Sigmoid colon (tissue), 7 donors: Measurements from ENCODE around the gene TXNDC15. TPM values are rescaled to one million over a fixed set of nuclear protein-coding genes. Genes with fewer than 3 reads are reported as not detected.
"Not testable (repeated sequence)": the region's sequence is repeated elsewhere in the genome, so short reads cannot be mapped to it uniquely, and the experiment has no call there.

ENCODE experiments used
- DNase-seq: peaks from one replicate; pipeline ENCODE4 v3.0.0-alpha.2; 2019
- H3K27ac ChIP-seq, 4 donors: fragments of 200-600 bp; sonication (generic); one replicate each; pipeline ENCODE4 v1.5.1; 2016 to 2019; ENCODE audit warnings: mild to moderate bottlenecking in 1 of 4
- H3K27me3 ChIP-seq, 3 donors: fragments of 200-600 bp; sonication (generic); one replicate each; pipeline ENCODE4 v1.5.1; 2019; ENCODE audit warnings: mild to moderate bottlenecking in 1 of 3
- H3K36me3 ChIP-seq, 4 donors: fragments of 200-600 bp; sonication (generic); one replicate each; pipeline ENCODE4 v1.5.1; 2016 to 2019
- H3K4me1 ChIP-seq, 4 donors: fragments of 200-600 bp; sonication (generic); one replicate each; pipeline ENCODE4 v1.5.1; 2017 to 2019
- H3K4me3 ChIP-seq, 4 donors: fragments of 200-600 bp; sonication (generic); one replicate each; pipeline ENCODE4 v1.5.1; 2017 to 2019; ENCODE audit warnings: mild to moderate bottlenecking in 2 of 4, moderate library complexity in 1 of 4
- H3K9me3 ChIP-seq, 4 donors: fragments of 200-600 bp in 3 of 4; sonication (generic) in 3 of 4; one replicate each; pipeline versions ENCODE4 v1.5.1 to v1.6.1; 2013 to 2019
- CTCF ChIP-seq, 4 experiments: fragments of 450-650 bp in 3 of 4; fragments of 200-600 bp in 1 of 4; IDR thresholded peaks; one replicate each; pipeline ENCODE4 v1.5.1; 2016 to 2019; ENCODE audit warnings: antibody characterized with exemption in 4 of 4, mild to moderate bottlenecking in 3 of 4, moderate library complexity in 2 of 4
- EP300 ChIP-seq, 4 donors: sonication (generic); formaldehyde crosslinking; IDR thresholded peaks; one replicate each; pipeline ENCODE4 v1.6.1; 2017; ENCODE audit warnings: antibody characterized with exemption in 4 of 4
- POLR2A ChIP-seq, 2 donors: fragments of 450-650 bp; IDR thresholded peaks; one replicate each; pipeline ENCODE4 v1.6.1; 2016; ENCODE audit warnings: antibody characterized with exemption in 2 of 2, mild to moderate bottlenecking in 2 of 2, moderate library complexity in 2 of 2
- POLR2AphosphoS5 ChIP-seq, 4 donors: sonication (generic); formaldehyde crosslinking; IDR thresholded peaks; one replicate each; pipeline ENCODE4 v1.6.1; 2017; ENCODE audit warnings: antibody characterized with exemption in 4 of 4
- whole genome bisulfite sequencing, 2 donors: extraction: QIAGEN DNeasy Blood & Tissue Kit; methylation state at CpG; one replicate each; pipeline ENCODE4 v1.1.7; 2013; 5-methylcytosine and 5-hydroxymethylcytosine counted together
- intact Hi-C: fragments of 100-400 bp; cut with DNase I; formaldehyde crosslinking; loops from one replicate; pipeline ENCODE4 v1.15.1; 2023
- polyA plus RNA-seq, 3 donors: library from polyadenylated mRNA; stranded (reverse); fragments of 200-250 nt; gene quantifications; one replicate each; pipeline ENCODE4 v1.2.3, GENCODE V29; 2013
- total RNA-seq, 4 donors: library from RNA; depleted of rRNA; stranded (reverse); fragments of >200 nt; gene quantifications; one replicate each; pipeline ENCODE4 v1.1.0, GENCODE V29; 2016
- donor health status: healthy with polysubstance abuse.
- donor health status: Bipolar disorder and iron deficiency.
- donor health status: healthy.

The TXNDC15 gene
- total and polyA plus RNA-seq, 7 donors = 13.6 to 123 (median 69.0) TPM

GRCh38 chr5:134845335-134845851 is 28.8 kb upstream of the TXNDC15 start:
- Histone ChIP-seq H3K27ac (peak overlapping the region; percentile 94 to 100 (median 97)), H3K36me3 (peaks cover 0 to 12% (median 2%) of the 10 kb centered on the region in 4 donors), H3K27me3 (no peaks in the 10 kb centered on the region), H3K9me3 (no peaks in the 10 kb centered on the region), H3K4me1 (peaks cover 0 to 39% (median 27%) of the 10 kb centered on the region in 4 donors), H3K4me3 (peak overlapping the region; percentile 82 to 99 (median 86))
- intact Hi-C loops = loop anchor here (5.0 kb wide), 1 partner anchor 108 kb away; the partner anchor contains the start of gene CAMLG
- 4 to 14% methylated on average over 12 of the region's 12 CpGs for WGBS, 2 donors
- no peak for DNase-seq
- no peak for TF ChIP-seq EP300 (IDR thresholded peaks at IDR 0.05)

- intact Hi-C loops = loop anchor here (1.0 to 5.0 kb wide), 3 partner anchors 28 to 109 kb away; partner anchors contain the start of genes CAMLG and TXNDC15
- no peaks in the 10 kb centered on the region for H3K9me3 ChIP-seq
- 0% methylated on average over 84 of the region's 84 CpGs for WGBS, 2 donors
- peak within 1 kb of the TSS; percentile 94 to 100 (median 97) for H3K27ac ChIP-seq
- TF ChIP-seq EP300 (IDR thresholded peaks at IDR 0.05) (peak in 1 of 4 donors; percentile 8), CTCF (IDR thresholded peaks at IDR 0.05) (no peak), POLR2A (IDR thresholded peaks at IDR 0.05) (peak; percentile 58 to 65), POLR2AphosphoS5 (IDR thresholded peaks at IDR 0.05) (peak; percentile 87 to 95 (median 92))
- no peaks in the 10 kb centered on the region for H3K27me3 ChIP-seq
- peaks cover 0 to 11% (median 0%) of the 10 kb centered on the region in 4 donors for H3K36me3 ChIP-seq
- peaks cover 0 to 44% (median 30%) of the 10 kb centered on the region in 4 donors for H3K4me1 ChIP-seq
- H3K4me3 ChIP-seq = peak within 1 kb of the TSS; percentile 82 to 99 (median 86)
- DNase-seq = peak; percentile 98
Measured at GRCh38 chr5:134845852-134846640, 28.1 kb upstream of the TXNDC15 start, which contains the start of gene C5orf24. C5orf24 (plus strand) TSS chr5:134845968; CDS start chr5:134854901, 8,933 bp downstream.

- no peaks in the 10 kb centered on the region for H3K9me3 ChIP-seq
- no peak for TF ChIP-seq POLR2A (IDR thresholded peaks at IDR 0.05)
- no peak for TF ChIP-seq POLR2AphosphoS5 (IDR thresholded peaks at IDR 0.05)
- no peak for TF ChIP-seq EP300 (IDR thresholded peaks at IDR 0.05)
- TF ChIP-seq CTCF (IDR thresholded peaks at IDR 0.05) = no peak
- H3K27me3 ChIP-seq = no peaks in the 10 kb centered on the region
- H3K4me1 ChIP-seq = peaks cover 0 to 50% (median 33%) of the 10 kb centered on the region in 4 donors
- H3K36me3 ChIP-seq = peaks cover 0 to 11% (median 0%) of the 10 kb centered on the region in 4 donors
- peak overlapping the region; percentile 94 to 100 (median 97) for H3K27ac ChIP-seq
- WGBS, 2 donors = 0 to 2% methylated on average over 11 of the region's 11 CpGs
- H3K4me3 ChIP-seq = peak overlapping the region; percentile 82 to 99 (median 86)
- no peak for DNase-seq
- intact Hi-C loops = loop anchor here (1.0 to 5.0 kb wide), 3 partner anchors 28 to 109 kb away; partner anchors contain the start of genes CAMLG and TXNDC15
Measured at GRCh38 chr5:134846641-134846960, 27.6 kb upstream of the TXNDC15 start.

GRCh38 chr5:134849434-134849933 is 24.7 kb upstream of the TXNDC15 start:
- not testable (repeated sequence) for H3K27me3 ChIP-seq, H3K27ac ChIP-seq, H3K9me3 ChIP-seq, H3K4me3 ChIP-seq, DNase-seq
- peaks cover 0 to 62% (median 39%) of the 10 kb centered on the region in 4 donors for H3K4me1 ChIP-seq
- peaks cover 0 to 26% (median 5%) of the 10 kb centered on the region in 4 donors for H3K36me3 ChIP-seq
- WGBS, 2 donors = 85 to 89% methylated on average over 7 of the region's 7 CpGs
- intact Hi-C loops = loop anchor here (5.0 kb wide), 1 partner anchor 112 kb away; the partner anchor contains the start of gene CAMLG

- H3K36me3 ChIP-seq = peaks cover 0 to 44% (median 13%) of the 10 kb centered on the region in 4 donors
- H3K4me3 ChIP-seq = no peak overlapping the region
- TF ChIP-seq POLR2AphosphoS5 (IDR thresholded peaks at IDR 0.05) (no peak), EP300 (IDR thresholded peaks at IDR 0.05) (no peak), CTCF (IDR thresholded peaks at IDR 0.05) (no peak), POLR2A (IDR thresholded peaks at IDR 0.05) (no peak)
- peaks cover 0 to 61% (median 39%) of the 10 kb centered on the region in 4 donors for H3K4me1 ChIP-seq
- intact Hi-C loops = no loop called here
- 80 to 85% methylated on average over 1 of the region's 1 CpG for WGBS, 2 donors
- peak overlapping the region in 2 of 4 donors; percentile 2 to 39 for H3K27ac ChIP-seq
- no peaks in the 10 kb centered on the region for H3K9me3 ChIP-seq
- no peak for DNase-seq
- no peaks in the 10 kb centered on the region for H3K27me3 ChIP-seq
Measured at GRCh38 chr5:134851307-134851923, 22.8 kb upstream of the TXNDC15 start.

- intact Hi-C loops = not testable (repeated sequence)
Measured at GRCh38 chr5:134856465-134856864, 17.7 kb upstream of the TXNDC15 start.

More at GRCh38 chr5:134856465-134856864, 17.7 kb upstream of the TXNDC15 start:
- H3K9me3 ChIP-seq, H3K27ac ChIP-seq, DNase-seq, H3K27me3 ChIP-seq, H3K4me3 ChIP-seq: not testable (repeated sequence)
- 91% methylated on average over 7 of the region's 7 CpGs for WGBS, 2 donors
- peaks cover 0 to 32% (median 9%) of the 10 kb centered on the region in 4 donors for H3K4me1 ChIP-seq
- peaks cover 8 to 78% (median 23%) of the 10 kb centered on the region in 4 donors for H3K36me3 ChIP-seq
